HG02840 (cell line): Measurements from ENCODE around the gene ZKSCAN1.

Experiments used
- ATAC-seq: cut with Tn5 transposase; IDR thresholded peaks from one replicate; pipeline ENCODE4 v1.9.1; 2021; ENCODE audit warnings: mild to moderate bottlenecking, moderate library complexity, moderate number of reproducible peaks; ENCODE audit not compliant: unreplicated experiment, low FRiP score

The ZKSCAN1 gene

GRCh38 chr7:100033526-100033925 lies 18.1 kb downstream of the ZKSCAN1 start:
- no peak for ATAC-seq

DNA sequence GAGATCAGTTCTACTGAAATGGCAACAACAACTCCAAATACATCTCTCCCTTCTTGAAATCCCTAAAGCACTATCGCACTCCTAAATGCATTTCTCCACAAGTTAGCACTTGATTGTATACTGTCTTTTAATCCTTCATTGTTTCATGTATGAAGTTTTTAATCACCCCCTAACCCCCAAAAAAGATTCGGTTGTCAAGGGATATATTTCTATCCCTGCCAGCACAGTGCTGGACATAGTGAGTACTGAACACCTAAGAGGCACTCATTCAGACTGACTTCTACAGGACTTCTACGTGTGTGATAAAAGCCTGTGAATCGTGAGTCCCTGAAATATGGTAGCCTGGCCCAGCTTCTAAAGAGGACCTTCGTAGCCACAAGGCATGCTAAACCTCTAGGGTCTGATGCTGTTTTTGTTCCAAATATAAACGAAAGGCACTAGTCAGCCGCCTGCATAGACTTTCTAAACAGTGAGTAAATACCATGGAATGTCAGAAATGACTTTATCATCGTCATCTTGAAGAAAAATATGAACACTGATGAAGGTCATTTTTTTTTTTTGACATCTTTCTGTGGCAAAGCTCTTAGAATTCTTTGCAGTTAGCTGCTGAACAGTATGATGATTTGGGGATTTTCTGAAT lies 19.6 kb downstream of the ZKSCAN1 start:
- ATAC-seq: no peak

GRCh38 chr7:100035876-100036275 lies 20.5 kb downstream of the ZKSCAN1 start:
- no peak for ATAC-seq

DNA sequence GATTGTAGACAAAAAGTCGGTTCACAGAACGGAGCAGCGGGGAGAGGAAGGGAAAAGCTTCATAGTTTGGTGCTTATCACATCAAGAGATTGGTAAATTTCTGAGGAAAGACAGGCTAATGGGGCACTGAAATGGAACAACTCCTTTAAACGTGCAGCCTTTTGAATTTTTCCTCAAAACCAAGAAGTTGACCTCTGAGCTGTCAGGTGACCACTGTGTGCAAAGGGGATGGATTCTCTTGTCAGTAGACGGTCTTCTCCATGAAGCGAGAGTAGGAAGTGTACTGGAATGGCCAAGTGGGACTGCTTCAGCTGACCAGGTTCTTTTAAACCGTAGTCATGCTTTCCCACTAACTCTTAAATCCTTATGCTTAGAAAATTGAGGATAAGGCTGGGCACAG lies 22.9 kb downstream of the ZKSCAN1 start:
- ATAC-seq: no peak

GRCh38 chr7:100040575-100040974 lies 25.2 kb downstream of the ZKSCAN1 start:
- no peak for ATAC-seq

- ATAC-seq: no peak
These were observed 29.3 kb downstream of the ZKSCAN1 start for GRCh38 chr7:100044718-100045117.

DNA sequence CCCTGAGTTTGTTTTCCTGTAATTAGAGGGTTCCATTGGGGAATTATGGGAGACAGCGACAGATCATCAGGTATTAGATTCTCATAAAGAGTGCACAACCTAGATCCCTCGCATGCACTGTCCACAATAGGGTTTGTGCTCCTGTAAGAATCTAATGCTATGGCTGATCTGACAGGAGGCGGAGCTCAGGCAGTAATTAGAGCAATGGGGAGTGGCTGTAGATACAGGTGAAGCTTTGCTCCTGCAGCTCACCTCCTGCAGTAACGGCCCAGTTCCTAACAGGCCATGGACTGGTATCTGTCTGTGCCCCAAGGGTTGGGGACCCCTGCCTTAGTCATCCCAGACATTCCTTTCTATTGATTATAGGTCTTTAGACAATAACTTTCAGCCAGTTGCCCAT lies 33.3 kb downstream of the ZKSCAN1 start:
- ATAC-seq: no peak

- peak; percentile 87 for ATAC-seq
These were observed 34.3 kb downstream of the ZKSCAN1 start, which contains the start of gene ZSCAN21 for GRCh38 chr7:100049441-100050291. Gene ZSCAN21, plus strand, starts transcription at chr7:100049774. Its CDS starts 7,233 bp downstream, at chr7:100057007.

GRCh38 chr7:100051611-100052010 lies 36.2 kb downstream of the ZKSCAN1 start:
- no peak for ATAC-seq

DNA sequence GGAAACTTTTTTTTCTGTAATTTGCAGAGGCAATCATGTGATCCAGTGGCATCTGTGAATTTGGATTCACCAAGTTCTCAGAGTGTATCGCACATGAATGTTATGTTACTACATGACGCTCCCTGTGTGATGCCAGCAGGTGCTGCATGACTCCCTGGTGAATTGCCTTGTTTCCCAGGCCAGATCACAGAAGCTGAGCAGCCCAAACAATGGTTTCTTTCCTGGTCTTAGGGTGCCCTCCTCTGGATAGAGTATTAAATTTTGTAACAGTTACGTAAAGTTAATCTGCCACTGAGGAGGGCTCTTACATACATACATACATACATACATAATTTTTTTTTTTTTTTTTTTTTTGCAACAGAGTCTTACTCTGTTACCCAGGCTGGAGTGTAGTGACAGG lies 37.8 kb downstream of the ZKSCAN1 start:
- no peak for ATAC-seq

DNA sequence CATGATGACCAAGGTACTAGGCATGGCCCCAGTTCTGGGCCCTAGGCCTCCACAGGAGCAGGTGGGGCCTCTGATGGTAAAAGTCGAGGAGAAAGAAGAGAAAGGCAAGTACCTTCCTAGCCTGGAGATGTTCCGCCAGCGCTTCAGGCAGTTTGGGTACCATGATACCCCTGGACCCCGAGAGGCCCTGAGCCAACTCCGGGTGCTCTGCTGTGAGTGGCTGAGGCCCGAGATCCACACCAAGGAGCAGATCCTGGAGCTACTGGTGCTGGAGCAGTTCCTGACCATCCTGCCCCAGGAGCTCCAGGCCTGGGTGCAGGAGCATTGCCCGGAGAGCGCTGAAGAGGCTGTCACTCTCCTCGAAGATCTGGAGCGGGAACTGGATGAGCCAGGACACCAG lies 41.6 kb downstream of the ZKSCAN1 start:
- ATAC-seq: no peak

- ATAC-seq: no peak
These were observed 43.9 kb downstream of the ZKSCAN1 start for GRCh38 chr7:100059251-100059739.

DNA sequence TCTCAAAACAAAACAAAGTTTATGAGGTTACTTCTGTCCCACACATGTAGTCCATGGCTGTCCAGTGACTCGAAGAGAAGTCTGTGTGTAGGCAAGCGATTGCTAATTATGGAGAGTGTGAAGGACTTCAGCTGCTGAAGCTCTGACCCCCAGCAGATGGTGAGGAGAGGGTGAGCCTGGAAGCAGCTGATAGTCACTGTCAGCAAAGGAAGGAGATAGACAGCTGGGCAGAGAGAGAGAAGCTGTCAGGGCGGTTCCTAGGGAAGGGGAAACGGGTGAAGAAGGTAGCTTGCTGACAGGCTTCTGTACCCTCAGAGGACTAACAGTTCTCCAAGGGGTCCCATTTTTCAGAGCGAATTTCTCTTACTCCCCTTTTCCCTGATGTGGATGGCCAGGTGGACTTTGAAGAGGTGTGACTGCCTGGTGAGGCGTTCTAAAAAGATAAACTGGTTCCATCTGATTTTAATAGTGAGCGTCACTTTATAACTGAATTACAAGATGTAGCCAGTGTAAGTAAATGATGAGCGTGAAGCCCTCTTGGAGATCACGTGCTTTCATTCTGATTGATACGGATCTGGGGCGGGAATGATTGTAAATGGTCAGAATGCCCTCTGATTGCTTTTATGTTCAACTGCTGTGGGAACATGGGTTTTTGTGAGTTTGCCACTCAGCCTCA lies 46.3 kb downstream of the ZKSCAN1 start:
- ATAC-seq: no peak

DNA sequence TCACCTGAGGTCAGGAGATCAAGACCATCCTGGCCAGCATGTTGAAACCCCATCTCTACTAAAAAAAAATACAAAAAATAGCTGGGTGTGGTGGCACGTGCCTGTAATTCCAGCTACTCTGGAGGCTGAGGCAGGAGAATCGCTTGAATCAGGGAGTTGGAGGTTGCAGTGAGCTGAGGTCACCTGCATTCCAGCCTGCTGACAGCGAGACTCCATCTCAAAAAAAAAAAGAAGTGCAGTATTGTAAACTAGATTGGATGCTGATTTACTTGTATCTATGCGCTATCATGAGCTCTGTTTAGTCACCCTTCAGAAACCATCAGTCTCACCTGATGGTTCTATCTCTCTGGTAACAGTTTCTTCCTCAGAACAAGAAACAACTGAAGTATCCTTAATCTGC lies 48.0 kb downstream of the ZKSCAN1 start:
- ATAC-seq: no peak

DNA sequence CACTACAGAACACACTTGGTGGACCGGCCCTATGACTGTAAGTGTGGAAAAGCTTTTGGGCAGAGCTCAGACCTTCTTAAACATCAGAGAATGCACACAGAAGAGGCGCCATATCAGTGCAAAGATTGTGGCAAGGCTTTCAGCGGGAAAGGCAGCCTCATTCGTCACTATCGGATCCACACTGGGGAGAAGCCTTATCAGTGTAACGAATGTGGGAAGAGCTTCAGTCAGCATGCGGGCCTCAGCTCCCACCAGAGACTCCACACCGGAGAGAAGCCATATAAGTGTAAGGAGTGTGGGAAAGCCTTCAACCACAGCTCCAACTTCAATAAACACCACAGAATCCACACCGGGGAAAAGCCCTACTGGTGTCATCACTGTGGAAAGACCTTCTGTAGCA lies 48.8 kb downstream of the ZKSCAN1 start:
- no peak for ATAC-seq

DNA sequence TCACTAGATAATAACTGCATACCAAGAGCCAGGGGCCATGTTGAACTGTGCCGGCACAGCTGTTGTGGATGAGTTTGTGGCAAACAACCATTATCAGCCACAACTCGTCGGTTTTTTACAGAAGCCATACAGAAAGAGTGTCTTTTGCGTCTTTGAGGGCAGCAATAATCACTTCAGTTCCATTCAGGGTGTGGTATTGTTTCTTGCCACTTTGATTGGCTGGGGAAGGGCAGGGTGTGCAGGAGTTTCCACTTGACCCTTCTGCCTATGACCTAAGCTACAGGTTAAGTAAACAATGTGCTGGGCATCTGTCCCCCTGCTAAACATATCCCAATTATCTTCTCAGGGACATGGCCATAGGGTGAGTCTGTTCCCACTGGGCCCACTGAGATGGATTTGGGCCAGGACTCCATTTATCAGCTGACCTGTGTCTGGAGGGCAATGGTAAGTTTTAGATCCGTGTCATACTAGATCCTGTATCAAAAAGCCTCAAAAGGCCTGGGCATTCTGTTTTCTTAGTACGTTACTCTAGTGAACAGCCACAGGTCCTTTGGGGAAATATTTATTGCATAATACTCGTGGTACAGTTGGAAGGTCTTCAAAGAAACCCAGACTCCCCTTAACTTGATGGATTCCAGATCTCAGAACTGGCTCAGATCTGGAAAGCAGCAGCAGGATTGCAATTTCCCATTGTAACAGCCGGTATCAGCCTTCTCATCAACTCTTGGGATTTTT lies 50.2 kb downstream of the ZKSCAN1 start:
- no peak for ATAC-seq

- ATAC-seq: no peak
These were observed 51.6 kb downstream of the ZKSCAN1 start for GRCh38 chr7:100066953-100067352.

DNA sequence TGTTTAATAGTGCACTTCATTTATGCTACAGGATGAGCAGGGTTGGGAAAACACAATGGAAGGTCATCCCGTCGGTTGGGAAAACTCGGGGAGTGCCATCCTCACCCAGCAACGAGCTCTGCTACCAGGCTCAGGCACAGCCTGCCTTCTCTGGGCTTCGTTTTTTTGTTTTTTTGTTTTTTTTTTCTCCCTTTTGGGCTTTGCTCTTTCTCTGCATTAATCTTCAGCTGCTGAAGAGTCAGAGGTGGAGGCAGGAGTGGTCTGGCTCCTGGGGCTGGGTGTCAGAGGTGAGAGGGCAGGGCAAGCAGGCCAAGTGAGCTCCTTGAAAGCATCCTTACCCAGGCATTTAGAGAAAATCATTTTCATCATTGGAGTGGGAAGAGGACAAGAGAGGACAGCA lies 54.6 kb downstream of the ZKSCAN1 start:
- ATAC-seq: no peak

- ATAC-seq: no peak
These were observed 55.8 kb downstream of the ZKSCAN1 start for GRCh38 chr7:100071018-100071723.

DNA sequence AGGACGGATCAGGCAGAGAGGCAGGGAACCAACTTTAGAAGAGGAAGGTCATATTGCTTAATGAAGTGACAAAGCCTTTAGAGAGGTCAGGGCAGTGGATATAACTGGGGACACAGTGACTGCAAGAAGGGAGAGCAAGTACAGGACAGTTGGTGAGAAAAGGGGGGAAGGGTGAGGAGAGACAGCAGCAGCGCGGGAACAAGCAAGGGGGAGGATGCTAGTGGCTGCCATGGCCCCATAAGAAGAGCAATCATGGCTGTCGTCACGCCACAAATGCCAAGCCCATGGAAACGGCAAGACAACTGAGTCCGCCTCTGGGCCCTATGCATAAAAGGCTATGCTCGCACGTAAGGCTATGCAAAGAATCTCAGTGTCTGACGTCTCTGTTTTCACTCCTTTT lies 57.1 kb downstream of the ZKSCAN1 start:
- ATAC-seq: no peak
